Fibroblast of pulmonary artery (primary cell): Measurements from ENCODE around the gene WDR90.

Source experiments
- DNase-seq: peaks from one replicate; pipeline ENCODE4 v3.0.0-alpha.2; 2010; ENCODE audit warnings: low read depth
- H3K4me3 ChIP-seq: replicated peaks from 2 replicates; pipeline ENCODE4 v1.5.1; 2011; ENCODE audit warnings: low read depth, mild to moderate bottlenecking, control low read depth, low read length, moderate library complexity
- CTCF ChIP-seq: IDR thresholded peaks from 2 replicates; pipeline ENCODE4 v1.5.1; 2011; ENCODE audit warnings: mild to moderate bottlenecking, control low read depth, low read length, inconsistent platforms; ENCODE audit errors: missing control alignments

Gene WDR90

GRCh38 chr16:621526-622105 is 27.5 kb upstream of the WDR90 start:
- no peak for TF ChIP-seq CTCF
- H3K4me3 ChIP-seq, result no peak overlapping the region
- DNase-seq, result no peak

- no peak for DNase-seq
- TF ChIP-seq CTCF, result no peak
- H3K4me3 ChIP-seq, result no peak overlapping the region
These were observed 26.3 kb upstream of the WDR90 start for GRCh38 chr16:622920-623280.

GRCh38 chr16:624526-625070 is 24.6 kb upstream of the WDR90 start:
- TF ChIP-seq CTCF, result no peak
- no peak overlapping the region for H3K4me3 ChIP-seq
- DNase-seq, result no peak

- H3K4me3 ChIP-seq, result no peak overlapping the region
- TF ChIP-seq CTCF, result no peak
- no peak for DNase-seq
These were observed 23.8 kb upstream of the WDR90 start for GRCh38 chr16:625117-625976.

GRCh38 chr16:625977-626765 is 23.0 kb upstream of the WDR90 start:
- TF ChIP-seq CTCF, result no peak
- no peak for DNase-seq
- no peak overlapping the region for H3K4me3 ChIP-seq

GRCh38 chr16:626787-627453 is 22.2 kb upstream of the WDR90 start:
- DNase-seq, result peak; percentile 96
- no peak for TF ChIP-seq CTCF
- no peak overlapping the region for H3K4me3 ChIP-seq
